Fibroblast of skin of right quadriceps (primary cell): ENCODE measurements around the gene CLDND2.

ENCODE experiments used
- DNase-seq: peaks from one replicate; pipeline ENCODE4 v3.0.0-alpha.2; 2013

Gene CLDND2

DNA sequence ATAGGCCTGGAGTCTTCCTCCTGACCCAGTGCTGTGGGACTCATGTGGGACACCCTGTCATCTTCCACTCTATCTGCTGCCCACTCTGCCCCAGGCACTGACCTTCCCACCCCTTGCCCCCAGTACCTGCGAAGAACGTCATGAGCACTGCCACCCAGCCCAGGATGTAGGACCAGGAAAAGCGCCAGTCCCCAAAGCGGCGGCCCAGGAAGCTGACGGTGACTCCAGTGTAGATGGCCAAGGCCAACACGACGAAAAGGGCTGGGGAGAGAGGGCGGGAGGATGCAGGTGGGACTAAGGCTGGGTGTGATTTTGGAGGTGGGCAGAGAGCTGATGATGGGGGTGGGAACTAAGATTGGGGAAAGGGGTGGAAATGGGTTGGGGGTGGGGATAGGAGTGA, 11.6 kb upstream of the CLDND2 start:
- DNase-seq: no peak

DNA sequence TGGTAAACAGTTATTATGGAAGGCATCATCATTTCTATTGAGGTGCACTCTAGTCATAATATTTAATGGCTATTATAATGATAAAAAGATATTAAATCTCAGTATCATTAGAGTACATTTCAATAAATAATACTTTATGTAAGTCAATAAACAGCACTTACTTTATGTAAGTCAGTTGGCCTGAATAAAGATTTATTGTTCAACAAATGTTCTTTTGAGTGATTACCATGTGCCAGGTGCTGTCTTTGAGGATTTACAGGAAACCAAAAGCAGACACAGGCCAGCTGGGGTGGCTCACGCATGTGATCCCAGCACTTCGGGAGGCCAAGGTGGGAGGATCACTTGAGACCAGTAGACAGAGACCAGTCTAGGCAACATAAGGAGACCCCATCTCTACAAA, 8.6 kb upstream of the CLDND2 start:
- no peak for DNase-seq

DNA sequence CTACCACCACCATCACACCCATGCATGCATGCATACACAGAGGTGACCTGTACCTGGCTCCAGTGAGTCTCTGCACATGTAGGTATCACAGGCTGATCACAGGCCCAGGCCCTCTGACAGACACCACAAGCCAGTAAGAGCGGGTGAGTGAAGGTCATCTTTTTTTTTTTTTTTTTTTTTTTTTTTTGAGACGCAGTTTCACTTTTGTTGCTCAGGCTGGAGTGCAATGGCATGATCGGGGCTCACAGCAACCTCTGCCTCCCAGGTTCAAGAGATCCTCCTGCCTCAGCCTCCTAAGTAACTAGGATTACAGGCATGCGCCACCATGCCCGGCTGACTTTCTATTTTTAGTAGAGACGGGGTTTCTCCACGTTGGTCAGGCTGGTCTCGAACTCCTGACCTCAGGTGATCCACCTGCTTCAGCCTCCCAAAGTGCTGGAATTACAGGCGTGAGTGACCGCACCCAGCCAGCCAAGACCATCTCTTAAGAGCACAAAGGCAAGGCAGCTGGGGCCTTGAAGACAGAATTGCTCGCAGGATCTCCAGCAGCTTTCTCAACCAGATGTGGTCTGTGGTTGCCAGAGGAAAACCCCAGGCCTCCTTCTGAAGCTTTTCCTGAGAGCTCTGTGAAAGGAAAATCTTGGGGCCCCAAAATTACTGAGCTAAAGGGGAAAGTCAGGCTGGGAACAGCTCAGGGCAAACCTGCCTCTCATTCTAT, 6.9 kb upstream of the CLDND2 start:
- no peak for DNase-seq

DNA sequence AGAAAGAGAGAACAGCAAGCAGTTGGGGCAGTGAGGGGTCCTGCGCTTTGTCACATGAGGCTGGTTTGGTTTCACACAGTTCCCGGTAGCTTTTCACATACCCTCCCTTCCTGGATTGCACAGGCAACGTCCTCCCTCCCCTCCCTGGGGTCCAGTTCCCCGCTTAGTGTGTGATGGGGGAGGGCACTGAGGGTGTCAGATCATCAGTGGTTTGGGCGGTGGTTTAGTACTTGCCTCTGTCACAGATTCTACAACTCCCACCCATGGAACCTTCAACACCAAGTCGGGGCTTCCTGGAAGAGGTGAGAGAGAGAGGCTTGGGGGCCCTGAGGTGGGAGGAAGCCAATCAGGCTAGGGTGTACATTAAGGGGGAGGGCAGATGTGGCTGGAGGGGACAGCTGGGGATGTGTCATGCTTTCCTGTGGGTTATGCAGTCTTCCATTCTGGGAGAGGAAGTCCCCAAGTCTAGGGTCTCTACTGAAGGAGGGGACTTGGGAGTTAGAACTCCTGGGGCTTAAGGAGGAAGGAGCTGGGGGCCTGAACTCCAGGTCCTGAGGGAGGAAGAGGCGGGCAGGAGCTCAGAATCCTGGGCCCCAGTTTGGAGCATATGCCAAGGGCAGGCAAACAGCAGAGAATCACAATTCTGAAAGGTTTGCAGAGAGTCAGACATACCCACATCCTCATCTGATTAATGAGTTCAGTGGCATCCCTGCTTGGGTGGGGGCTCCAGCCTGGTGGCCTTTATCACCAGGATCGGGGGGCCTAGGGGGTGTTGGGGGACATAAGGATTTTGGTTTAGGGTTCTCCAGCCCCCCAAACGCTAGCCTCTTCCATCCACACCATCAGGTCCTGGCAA, 4.1 kb upstream of the CLDND2 start, which contains the start of gene NKG7:
Gene NKG7 (minus strand): TSS at position 6 of the 856 bp plus-strand sequence. CDS start 119 bp downstream, outside the sequence.
- no peak for DNase-seq

DNA sequence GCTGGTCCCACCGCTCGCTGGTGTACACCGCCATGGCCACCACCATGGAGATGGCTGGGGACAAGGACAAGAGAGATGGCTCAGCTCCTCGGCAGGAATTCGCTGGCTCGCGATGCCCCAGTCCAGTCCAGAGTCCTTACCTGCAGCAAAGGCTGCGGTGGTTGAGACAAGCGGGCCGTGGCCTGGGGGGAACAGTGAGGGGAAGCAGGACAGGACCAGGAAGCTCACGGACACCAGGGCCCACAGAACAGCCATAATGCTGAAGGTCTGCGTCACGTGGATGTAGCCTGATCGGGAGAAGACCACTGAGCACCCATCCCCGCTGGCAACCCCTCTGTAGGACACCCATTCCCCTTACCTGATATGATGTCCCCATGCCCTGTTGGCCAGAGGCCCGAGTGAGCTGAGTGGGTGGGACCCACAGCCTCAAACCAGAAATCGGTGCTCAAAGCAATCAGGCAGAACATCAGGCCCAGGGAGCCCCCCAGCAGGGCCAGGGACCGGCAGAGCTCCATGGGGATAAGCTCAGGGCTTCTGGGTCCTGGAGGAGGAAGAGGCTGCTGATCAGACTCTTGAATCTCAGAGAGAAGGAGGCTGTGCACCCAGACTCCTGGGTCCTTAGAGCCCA, 3.3 kb upstream of the CLDND2 start:
- no peak for DNase-seq

DNA sequence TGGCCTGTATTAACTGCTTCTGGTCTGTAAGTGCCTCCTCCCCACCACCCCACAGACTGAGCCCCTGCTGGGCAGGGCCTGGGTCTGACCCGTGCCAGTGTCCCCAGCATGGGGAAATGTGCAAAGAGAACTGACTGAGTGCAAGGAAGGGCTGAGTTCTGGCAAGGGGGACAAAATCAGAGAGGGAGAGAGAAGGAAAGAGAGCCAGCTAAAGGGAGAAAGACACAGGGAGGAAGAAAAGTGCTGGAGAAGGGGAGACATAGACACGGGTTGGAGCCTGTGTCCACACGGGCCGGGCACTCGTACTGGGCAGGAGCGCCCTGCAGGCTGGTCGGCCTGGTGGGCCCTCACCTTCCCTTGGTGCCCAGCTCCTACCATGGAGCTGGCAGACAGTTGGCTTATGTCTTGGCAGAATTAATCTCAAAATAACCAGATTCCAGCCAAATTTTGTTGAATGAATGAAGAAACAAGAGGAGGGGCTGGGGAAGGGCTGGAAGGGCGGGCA, 2.4 kb upstream of the CLDND2 start:
- DNase-seq: no peak

DNA sequence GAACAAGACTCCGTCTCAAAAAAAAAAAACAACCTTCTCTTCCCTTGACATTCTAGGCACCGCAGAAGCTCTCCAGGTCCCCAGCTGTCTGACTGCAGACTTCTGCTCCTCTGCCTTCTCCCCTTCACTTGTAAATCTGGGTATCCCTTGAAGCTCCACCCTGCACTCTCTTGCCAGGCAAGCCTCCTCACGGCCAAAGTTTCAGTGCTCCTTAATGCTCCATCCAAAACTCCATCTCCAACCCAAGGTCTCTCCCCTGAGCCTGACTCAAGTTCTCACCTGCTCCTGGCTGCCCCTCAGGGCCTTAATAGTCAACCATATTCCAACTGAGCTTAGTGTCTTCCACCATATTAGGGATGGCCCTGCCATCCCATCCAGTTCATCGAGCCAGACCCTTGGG, 1.4 kb upstream of the CLDND2 start:
- DNase-seq: no peak

DNA sequence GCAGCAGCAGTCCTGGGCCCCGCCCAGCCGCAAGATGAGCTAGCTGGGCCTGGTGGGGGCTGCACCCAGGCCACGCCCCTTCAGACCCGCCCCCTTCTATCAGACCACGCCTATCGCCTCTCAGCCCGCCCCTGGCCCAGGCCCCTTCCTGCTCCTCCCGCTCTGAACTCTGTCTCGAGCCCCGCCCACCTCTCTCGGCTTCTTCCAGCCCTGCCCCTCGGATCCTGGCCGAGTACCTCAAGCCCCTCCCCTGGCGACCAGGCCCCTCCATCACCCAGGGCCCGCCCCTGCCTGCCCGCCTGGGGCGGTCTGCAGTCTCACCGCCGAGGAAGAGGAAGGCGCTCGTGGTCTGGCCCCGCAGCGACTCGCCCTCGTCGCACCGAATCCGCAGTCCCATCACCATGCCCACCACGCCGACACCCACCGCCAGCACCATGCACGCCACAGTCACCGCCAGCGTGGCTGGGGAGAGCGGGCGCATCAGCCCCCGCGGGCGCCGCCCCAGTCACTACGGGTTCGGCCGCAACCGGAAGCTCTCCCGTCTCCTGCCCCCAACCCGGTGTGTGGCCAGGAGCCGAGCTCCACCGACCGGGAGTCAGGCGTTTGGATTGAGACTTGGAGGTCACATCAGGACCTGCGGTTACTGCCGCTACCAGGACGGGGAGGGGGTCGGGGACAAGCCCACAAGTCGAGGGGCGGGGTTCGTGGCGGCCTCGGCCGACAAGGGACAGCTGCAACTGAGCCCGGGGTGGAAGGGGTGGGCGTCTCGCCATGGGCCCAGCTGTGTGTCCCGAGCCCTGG, 1.0 kb downstream of the CLDND2 start:
- DNase-seq: peak; percentile 99

DNA sequence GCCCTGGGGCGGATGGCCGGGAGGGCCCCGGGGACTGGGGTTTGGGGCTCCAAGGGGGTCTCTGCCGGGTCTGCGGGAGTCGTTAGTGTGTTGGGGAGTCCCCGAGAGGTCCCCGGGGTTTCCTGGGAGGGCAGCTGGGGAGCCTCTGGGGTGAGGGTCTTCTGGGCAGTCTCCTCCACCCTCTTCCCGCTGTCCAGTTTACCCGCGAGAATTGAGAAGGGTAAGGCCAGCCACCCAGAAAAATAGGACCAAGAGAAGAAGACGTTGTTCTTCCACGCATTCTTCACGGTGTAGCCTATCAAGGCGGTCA, 1.6 kb downstream of the CLDND2 start:
- DNase-seq: no peak

DNA sequence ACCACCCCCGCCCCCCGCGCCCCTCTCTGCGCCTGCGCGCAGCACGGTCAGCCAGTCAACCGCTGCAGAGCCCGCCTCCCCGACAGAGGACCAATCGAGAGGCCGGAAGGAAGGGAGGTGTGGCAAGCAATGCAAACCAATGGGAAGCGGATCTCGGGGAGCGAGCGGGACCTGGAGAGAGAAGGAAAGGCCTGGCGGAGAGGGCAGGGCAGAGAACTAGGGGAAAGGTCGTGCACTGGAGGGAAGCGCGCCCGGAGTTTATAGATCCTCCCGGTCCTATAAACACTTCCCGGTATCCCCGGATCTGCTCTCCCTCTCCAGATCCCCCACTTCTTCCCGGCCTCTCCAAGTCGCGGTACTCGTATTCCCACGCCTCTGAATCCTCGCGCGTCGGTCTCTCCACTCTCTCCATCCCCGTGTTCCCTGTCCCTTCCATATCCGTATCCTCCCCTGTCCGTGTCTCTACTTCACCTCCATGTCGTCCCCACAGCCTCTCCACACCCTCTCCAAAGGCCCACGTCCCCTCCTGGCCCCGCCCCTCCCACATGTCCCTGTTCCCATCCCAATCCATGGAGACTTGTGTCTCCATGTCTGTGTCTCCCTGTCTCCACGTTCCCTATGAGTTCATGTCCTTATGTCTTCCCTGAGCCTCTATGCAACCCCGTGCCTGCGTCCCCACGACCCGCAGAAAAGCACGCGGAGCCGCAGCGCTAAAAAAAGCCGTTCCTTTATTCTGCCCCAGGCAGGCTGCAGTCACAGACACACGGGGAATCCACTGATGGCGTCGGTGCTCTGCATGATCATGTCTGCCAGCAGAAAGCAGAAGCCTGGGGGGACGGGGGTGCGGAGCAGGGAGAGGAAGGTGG, 2.2 kb downstream of the CLDND2 start:
- peak; percentile 98 for DNase-seq

DNA sequence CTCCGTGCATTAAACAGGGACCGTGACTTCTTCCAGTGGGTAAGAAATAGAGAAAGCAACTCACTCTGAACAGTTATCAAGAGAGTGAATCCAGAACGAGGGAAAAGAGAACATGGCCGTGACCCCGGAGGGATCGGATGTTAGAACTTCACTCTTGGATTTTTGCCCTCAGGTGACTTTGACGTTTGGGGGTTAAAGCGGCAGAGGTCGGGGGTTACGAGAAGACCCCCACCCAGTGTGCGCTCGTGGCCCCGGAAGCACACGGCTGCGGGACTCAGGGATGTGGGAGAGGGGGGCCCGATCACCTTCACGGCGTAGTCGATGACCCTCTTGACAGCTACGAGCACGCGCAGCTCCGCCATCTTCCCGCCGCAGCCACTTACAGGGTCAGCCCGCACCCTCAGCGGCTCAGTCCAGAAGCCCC, 2.8 kb downstream of the CLDND2 start, which contains the start of gene ETFB:
Gene ETFB (minus strand): TSS at position 424 of the 424 bp plus-strand sequence. CDS start 62 bp downstream, at position 362.
- no peak for DNase-seq

DNA sequence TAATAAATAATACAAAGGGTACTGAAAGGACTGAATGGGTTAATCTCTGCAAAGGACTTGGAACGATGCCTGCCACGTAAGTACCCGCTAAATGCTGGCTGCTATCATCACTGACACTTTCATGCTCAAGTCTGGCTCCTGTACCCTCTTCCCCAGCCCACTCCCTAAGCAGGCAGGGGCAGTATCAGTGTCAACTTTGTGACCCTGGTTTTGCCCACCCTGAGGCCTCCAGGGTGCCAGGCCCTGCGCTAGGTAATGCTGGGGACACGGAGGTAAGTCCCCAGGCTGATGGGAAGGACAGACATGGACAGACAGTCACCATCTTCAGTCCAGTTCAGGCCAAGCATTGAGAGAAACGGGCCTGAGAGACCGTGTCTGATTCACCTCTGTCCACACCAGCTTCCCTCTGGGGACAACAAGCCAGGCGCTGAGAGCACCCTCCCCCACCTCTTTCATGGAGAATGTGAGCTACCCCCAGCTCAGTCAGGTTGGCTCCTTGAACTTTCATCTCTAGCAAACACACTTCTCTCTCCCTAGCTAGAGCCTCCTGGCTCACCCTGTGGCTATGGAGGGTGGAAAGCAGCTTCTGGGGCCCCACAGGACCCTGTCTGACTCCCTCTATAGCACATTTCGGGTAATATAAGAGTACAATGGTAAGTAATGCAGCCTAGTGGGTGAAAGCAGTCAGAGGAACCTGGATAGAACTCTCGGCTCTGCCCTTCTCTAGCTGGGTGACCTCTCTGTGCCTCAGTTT, 3.4 kb downstream of the CLDND2 start:
- DNase-seq: peak; percentile 39

DNA sequence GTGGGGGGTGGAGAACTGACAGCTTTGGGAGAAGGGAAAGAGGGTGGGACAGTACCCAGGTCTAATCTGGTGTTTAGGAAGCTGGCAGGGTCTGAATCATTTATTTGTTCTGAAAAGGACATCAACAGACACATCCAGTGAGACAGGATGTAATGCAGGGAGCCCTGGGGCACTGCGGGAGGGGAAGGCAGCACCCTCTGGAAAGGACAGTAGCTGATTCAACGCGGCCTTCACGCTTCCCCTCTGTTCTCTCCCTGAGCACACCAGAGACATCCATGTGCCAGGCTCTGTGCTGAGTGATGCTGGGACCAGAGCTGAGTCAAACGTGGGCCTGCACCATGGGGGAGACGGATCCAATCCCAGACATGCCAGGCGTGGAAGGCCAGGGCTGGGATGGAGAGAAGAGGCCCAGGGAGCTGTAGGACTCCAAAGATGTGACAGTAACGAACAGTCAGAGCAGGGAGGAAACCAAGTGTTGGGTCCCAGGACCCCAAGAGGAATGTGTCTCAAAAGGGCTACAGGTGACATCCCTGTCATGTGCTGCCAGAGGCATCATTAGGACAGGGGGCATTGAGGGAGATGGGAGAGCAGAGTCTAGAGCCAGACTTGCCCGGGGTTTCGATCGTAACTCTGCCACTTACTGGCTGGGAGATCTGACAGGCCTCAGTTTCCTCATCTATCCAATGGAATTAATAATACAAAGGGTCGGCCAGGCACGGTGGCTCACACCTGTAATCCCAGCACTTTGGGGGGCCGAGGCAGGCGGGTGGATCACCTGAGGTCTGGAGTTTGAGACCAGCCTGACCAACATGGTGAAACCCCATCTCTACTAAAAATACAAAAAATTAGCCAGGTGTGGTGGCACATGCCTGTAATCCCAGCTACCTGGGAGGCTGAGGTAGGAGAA, 4.3 kb downstream of the CLDND2 start:
- no peak for DNase-seq

DNA sequence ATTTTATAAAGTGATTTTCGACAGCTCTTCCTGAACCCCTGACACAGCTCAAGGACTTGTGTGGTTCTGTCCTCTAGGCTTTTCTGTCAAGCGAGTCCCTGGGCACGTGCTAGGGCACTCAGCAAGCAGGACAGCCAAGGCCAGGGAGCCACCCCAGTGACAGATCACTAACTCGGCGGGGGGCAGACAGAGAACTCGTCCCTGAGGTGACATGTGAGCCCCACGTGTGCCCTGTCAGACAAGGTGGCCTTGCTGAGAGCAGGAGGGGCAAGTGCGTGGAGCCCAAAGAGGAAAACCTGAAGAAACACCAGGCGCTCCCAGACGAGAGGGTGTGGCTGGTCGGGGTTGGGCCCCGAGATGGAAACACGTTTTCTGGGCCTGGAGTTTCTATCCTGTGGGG, 7.6 kb downstream of the CLDND2 start:
- DNase-seq: no peak

DNA sequence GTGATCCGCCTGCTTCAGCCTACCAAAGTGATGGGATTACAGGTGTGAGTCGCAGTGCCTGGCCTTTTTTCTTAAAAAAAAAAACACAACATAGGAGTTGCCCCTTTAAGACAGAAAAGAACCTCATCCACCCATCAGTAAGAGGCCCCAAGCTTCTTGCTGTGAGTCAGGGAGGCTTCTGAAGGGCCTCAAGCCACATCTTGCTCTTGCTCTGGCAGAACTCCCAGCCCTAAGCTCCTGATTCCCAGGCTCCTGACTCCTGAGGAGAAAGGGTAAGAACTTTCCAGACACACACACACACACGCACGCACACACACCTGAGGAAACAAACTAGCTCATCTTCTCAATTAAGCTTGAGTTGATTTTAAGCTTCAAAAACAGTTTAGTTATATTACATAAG, 9.5 kb downstream of the CLDND2 start:
- DNase-seq: peak; percentile 80

DNA sequence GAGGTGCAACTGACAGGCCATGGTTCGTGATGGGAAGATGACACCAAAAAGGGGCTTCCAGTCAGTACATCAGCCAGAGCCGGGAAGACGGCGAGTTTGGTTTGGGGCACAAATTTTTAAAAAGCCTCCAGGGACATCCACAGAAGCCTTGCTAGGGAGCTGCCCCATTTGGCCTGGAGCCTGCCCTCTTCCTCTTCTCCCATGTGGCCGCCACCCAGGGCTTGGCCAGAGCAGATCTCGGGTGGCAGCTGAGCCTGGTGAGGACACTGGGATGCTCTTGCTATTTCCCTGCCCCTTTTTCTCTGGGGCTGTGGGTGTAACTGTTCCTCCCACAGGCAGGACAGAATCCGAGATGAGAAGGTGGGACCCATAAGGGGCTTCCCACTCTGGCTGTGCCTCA, 10.9 kb downstream of the CLDND2 start:
- no peak for DNase-seq

DNA sequence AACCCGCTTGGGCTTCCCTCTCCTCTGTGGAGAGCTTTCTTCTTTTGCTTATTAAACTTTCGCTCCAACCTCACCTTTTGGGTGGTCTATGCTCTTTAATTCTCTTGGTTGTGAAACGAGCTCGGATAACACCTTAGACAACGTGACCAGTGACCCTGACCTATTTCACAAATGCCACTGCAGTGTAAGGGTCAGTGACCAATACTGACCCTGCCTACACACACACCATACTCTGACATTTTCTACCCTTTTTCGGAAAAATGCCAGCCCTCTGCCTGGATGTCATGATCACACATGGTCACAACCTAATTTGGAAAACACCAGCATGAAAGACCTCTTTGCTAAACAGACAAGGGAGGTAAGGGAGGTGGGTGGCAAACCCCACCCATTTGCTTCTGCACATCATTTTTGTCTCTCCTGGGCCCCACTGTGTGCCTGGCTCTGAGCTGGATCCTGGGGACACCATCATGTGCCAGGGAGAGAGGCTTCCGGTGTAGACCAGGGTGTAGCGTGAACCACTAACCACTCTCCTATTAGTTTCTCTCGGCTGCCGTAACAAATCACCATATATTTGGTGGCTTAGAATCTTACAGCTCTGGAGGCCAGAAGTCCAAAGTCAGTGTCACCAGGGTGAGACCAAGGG, 12.5 kb downstream of the CLDND2 start:
- no peak for DNase-seq

DNA sequence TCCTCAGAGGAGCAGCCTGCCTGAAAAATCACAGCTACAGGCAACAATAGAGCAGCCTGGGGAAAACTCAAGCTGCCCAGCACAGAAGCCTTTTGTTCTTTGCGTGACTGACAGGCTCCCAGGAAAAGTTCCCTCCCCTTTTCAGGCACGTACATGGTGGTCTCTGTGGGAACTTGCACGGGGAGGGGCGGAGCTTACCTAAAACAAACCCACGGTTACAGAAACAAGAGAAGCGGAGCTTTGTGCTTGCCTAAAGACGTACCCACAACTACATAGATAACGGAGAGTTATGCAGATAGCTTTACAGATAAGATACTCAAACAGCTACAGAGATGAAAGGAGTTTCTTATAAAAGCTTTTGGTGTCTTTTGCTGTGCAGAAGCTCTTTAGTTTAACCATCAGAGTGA, 14.1 kb downstream of the CLDND2 start:
- no peak for DNase-seq

DNA sequence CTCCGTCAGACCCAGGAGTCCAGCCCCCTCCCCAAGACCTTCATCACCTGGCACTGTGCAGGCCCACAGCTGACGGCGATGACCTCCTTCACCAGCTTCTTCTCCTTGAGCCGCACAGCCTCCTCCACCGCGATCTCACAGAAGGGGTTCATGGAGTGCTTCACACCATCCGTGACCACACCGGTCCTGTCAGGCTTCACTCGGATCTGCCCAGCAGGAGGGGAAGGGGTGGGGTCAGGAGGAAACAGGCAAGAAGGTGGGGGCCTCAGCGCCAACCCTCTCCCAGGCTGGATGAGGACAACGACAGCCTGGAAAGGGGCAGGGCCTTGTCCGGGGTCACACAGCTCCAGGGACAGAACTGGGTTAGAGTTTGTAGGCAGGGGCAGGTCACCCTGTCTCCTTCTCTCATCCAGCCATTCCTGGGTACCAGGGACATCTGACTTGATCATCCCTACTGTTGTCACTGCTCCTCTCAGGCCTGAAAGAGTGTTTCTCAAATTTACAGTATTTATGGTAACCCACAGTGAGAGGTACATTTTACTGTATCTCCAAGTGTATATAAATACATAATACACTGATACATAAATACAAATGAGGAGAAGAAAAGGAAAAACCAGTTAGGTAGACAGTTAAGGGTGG, 14.6 kb downstream of the CLDND2 start:
- DNase-seq: no peak
